ENCODE results near the gene YIF1A. TPM values are rescaled to one million over a fixed set of nuclear protein-coding genes. Genes with fewer than 3 reads are reported as not detected.

Gene YIF1A, protein sequence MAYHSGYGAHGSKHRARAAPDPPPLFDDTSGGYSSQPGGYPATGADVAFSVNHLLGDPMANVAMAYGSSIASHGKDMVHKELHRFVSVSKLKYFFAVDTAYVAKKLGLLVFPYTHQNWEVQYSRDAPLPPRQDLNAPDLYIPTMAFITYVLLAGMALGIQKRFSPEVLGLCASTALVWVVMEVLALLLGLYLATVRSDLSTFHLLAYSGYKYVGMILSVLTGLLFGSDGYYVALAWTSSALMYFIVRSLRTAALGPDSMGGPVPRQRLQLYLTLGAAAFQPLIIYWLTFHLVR
- 10 to 100 TPM; 51.4 to 68.7 (median 57.8) TPM for polyA plus RNA-seq (ENCODE audit: insufficient read length in 4 of 4)

DNA sequence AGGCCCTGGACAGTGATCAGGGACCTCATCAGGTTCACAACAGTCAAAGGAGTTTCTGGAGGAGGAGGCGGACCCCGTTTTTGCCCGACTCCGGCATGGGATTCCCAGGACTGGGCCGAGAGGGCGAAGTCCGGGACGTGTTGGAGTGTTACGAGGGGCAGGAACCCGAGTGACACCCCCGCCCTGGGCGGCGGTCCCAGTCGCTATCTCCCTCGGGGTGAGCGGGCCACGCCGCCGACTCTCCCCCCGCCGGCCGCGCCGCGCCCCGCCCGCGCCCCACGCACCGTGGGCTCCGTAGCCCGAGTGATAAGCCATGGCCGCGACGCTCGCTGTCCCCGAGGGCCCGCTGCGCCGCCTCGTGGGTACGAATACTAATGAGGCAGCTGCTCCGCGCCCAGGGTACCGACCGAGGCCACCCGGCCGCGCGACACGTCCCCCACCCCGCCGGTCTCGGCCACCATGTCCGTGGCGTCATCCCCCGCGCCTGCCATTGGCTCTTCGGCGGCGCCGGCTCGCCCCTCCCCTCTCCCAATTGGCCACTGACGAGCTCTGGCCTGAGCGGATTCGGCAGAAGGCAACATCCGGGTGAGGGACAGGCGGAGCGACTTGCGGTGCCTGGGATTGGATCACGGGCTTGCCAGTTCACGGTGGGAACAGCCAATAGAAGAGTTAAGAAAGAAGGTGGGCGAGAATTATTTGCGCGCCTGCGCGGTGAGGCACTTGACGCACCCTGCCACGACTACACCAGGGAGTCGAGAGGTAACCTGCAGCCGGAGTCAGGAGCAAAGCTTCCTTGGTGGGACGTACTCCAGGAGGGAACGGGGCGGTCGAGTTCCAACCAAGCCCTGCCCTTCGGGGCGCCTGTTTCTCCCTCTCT lies at the start of gene YIF1A:
Gene YIF1A (minus strand): TSS at position 473 of the 877 bp plus-strand sequence. CDS start 158 bp downstream, at position 315.
- DNase-seq (ENCODE audit: low read depth in 4 of 4, low spot score in 2 of 4) = peak; percentile 91 to 98 (median 95)

DNA sequence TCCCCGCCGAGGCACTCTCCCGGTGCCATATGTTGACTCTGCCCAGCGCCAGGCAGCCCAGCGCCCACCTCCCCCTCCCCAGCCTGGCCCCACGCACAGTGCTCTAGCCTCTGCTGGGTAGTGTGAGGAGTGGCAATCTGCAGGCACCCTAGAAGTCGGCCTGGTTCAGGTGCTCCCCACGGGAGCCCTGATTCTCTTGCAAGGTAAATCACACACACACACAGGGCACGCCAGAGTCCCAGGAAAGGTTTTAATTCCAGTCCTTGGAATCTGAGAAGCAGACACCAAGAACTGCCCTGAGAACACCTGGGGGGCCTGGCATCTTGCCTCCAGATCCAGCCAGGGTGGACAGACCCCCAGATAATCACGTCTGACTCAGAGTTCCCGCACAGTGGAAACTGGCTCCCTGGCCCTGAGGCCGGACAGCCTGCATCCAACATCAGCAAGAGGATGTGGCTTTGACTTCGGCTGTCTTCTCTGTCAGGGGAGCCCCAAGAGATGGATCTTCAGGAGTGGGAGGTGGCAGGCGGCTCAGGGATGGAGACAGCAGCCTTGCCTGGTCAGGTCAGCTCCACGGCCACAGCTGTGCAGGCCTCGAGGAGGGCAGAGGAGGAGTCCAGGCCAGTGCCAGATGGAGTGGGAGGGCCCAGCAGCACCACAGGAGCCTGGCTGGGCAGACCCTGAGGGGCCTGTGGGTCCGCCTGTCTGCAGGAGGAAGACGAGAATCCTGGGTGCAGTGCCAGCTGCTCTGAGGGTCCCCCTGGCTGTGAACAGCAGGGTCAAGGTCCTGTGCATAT lies 48.4 kb upstream of the YIF1A start:
- no peak for DNase-seq (ENCODE audit: low read depth in 4 of 4, low spot score in 2 of 4)

DNA sequence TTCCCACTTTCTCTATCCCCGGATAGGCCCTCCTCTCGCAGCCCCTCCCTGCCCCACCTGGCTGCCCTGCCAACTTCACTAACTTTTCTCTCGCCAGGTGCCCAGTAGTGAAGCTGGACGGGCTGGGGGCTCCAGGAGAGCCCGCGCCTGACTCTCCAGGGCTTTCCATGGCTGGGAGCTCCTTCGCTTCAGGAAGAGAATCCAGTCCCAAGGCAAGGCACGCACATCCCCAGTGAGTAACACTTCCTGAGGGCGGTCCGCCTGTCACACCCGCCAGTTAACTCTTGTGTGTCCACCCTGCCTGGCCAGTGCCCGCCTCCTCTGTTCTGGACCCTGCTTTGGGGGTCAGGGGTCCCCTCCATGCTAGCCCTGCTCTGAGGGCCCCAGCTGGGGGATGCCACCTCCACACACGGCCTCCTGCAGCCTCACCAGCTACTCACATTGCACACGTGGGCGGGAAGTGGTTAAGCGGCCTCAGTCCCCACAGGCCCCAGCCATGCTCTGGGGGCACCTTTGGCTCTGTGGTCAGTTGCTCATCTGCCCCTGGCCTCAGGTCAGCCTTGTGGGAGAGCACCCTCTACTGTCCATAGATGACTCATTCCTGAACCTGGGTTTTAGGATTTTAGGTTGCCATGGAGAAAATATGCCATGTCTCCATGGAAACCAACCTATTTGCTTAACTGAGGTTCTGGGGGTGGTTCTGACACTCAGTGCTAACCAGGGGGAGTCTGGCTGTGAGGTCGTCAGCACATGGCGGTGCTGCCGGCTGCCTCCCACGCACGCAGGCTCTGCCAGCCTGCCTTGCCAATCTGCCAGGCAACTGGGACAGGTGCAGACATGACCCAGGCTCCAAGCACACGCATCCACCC lies 47.5 kb upstream of the YIF1A start, which contains the start of gene RIN1:
Gene RIN1 (minus strand): TSS at position 201 of the 869 bp plus-strand sequence. CDS start 32 bp downstream, at position 169.
- DNase-seq (ENCODE audit: low read depth in 4 of 4, low spot score in 2 of 4) = no peak

DNA sequence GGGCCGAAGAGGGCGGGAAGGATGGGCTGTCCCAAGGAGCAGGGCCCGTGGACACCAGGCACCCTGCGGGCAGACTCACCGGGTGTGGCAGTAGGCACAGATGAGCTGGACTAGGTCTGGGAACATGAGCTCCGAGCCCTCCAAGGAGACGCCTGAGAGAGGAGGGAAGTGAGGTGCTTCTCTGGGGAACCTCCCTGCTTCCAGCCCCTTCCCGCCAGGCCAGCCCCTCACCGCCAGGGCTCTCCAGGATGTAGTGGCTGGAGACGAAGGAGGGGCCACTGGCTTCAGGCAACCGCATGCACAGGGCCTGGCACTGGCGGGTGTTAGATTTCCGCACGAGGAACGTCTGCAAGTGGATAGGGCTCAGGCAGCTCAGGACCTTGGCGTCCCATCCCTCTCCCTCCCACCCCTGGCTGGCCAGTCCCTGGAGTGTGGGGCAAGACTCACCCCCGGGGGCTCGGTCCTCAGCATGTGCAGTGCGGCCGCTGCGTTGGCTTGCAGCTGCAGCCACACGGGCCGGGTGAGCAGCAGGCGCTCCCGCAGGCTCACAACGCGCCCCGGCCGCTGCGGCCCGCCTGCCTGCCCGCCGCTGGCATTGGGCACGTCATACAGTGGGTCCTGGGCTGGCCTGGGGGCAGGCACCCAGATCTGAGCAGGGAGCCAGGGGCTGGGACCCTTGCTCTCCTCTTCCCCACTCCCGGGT lies 46.7 kb upstream of the YIF1A start:
- no peak for DNase-seq (ENCODE audit: low read depth in 4 of 4, low spot score in 2 of 4)

DNA sequence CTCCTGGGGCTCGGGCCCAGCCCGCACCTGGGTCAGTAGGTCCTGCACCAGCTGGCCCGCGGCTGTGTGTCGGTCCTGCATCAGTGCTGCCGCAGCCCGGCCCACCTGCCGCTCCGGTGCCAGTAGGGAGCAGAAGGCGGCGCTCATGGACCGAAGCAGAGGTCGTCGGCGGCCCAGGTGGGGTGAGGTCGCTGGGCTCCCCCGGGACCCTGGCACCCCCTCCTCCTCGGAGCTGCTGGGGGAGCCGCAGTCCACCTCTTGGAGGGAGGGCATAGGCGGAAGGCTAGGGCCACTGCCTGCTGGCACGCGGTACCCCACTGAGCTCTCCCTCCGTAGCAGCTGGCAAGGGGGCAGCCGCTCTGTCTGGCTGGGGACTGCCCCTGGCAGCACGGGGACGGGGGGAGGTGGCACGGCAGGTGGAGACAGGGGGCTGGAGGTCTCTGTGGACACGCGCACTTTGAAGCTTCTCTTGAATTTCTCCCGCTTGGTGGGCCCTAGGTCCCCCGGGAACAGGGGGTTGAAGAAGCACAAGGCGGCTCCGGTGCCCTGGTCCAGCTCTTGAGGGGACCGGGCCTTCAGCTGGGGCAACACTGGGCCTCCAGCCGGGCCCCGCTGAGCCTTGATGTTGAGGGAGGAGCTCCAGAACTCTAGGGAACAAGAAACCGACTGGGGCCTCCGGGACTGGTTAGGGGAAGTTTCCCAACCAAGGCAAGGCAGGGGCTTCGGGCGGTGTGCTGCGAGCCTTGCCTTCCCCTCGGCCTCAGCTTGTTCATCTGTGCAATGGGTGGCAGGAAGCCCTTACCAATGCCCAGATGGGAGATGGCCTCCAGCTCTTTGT lies 45.9 kb upstream of the YIF1A start:
- no peak for DNase-seq (ENCODE audit: low read depth in 4 of 4, low spot score in 2 of 4)

DNA sequence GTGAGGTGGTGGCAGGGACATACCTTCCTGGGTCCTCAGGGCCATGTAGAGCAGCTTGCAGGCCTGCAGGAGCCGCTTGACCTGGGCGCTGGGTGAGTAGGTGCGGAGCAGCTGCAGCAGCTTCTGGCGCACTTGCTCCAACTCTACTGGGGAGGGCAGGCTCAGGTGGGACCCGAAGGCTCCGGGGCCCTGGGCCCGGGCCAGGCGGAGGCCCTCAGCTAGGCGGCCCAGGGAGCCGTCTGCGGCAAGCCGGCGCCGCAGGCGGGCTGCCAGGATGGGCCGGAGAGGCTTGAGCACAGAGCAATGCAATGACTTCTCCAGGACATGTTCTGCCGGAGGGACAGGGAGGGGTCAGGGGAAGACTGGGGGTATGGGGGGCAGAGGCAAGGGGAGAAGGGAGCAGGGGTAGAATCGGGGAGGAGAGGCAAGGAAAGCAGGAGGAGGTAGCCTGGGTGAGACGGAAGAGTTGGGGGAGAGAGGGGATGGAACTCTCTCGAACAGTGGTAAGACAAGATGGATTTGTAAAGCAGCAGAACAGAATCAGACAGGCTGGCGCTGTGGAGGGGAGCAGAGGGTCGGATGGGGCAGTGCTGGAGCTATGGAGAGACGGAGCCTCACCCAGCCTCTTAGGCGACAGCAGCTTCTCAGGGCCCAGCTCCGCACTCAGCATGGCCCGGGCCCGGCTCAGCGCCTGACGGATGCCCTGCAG lies 45.1 kb upstream of the YIF1A start:
- DNase-seq (ENCODE audit: low read depth in 4 of 4, low spot score in 2 of 4) = no peak

DNA sequence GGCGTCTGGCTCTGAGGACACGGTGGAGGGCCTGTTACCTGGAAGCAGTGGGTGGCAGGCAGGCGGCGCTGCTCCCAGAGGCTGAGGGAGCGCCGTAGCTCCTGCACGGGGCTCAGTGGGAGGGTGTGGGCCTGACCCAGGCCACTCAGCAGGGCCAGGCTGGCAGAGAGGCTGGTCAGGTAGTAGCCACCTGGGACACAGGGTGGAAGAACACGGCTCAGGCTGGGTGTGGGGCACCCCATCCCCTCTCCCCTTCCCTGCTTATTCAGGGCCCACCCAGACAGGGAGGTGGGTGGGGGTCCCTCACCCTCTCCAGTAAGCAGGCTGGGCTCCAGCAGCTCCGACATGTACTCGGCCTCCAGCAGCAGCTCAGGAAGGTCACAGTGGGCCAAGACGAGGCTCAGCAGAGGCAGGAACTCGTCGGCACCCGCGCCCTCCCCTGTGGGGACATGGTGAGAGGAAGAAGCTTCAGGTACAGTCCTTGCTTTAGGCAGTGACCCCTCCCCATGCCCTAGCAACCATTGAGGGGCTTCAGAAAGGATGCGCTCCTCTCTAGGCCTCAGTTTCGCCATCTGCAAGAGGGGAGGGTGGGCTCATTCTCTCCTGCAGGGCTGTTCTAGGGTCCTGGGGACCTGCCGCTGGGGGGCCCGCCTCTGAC lies 44.4 kb upstream of the YIF1A start:
- DNase-seq (ENCODE audit: low read depth in 4 of 4, low spot score in 2 of 4) = no peak

DNA sequence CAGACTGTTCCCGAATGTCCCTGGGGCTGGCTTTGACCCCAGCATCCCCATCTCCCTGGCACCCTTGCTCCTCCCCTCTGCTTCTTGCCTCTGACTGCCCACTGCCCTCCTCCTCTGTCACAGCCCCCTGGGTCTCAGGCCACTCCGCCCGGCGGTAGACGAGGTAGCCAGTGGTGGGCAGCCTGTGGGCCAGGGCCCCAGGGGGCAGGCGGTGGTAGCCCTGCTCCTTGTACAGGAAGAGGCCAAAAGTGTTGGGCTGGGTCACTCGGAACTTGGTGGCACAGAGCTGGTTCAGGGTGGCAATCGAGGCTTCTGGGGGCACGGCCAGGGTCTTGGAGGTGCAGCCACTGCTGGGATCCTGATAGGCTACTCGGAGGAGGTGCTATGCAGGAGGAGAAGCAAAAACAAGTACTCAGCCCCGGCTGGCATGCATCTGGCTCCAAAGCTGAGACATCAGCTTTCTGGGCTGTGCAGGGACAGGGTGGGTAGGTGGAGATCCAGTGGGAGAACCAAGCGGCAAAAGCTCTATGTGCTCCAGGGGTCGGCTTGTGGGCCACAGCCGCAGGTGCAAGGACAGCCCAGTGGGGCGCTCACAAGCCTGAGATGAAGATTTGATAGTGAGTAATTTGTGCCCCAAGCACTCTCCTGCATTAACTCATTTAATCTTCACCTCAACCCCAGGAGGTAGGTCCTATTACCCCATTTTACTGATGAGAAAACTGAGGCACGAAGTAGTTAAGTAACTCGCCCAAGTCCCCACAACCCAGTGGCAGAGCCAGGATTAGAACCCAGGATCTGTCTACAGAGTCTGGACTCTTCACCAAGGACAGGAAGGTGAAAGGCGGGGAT lies 43.7 kb upstream of the YIF1A start:
- no peak for DNase-seq (ENCODE audit: low read depth in 4 of 4, low spot score in 2 of 4)

DNA sequence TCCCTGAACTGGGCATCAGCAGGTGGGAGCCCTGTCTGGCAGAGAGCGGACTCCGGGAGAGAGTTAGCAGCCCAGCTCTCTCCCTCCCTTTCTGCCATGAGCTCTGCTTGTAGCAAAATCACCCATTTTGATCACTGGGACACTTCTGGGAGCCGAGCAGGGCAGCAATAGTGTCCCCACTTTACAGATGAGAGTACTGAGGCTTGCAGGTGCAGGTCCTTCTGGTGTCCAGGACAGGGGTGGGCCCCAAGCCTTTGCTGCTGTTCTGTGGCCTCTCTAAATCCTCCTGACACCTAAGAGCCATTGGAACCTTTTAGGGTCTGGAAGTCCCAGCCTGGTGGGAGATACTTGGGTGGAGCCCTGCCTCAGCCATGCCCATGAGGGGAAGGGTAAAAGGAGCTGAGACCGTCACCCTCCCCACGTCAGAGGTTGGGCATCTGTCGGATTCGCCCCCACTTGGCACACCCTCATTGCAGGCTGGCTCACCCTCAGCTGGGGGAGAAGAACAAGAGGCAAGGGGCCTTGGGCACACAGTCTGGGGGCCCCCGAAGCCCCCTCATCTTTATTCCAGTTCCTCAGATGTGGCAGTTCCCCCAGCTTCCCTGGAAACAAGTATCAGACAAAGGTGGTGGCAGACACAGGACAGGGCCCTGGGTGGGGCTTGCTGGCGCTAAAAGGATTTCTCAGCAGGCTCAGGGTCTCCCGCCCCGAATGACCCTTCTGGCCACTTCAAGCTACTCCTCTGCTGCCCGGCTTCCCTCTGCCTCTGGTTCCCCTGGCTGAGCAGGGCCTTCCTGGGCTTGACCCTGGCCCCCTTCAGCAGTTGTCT lies 42.8 kb upstream of the YIF1A start:
- no peak for DNase-seq (ENCODE audit: low read depth in 4 of 4, low spot score in 2 of 4)

DNA sequence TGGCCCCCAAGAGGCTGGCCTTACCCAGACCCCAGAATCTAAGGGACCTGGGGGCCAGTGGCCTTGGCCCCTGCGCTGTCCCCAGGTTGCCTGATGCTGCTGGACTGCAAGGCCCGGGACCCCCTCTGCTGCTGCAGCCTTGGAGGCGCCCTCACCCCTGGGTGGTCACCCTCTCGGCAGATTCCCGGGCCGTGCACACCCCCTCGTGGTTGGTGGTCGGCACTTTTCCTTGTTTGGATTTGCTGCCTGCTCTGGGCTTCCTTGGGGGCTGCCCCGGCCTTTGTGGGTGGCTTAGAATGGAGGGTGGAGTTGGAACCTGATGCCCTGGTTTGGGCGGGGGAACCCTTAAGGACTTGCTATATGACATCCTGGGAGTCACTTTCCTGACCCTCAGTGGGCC lies 42.0 kb upstream of the YIF1A start:
- no peak for DNase-seq (ENCODE audit: low read depth in 4 of 4, low spot score in 2 of 4)

DNA sequence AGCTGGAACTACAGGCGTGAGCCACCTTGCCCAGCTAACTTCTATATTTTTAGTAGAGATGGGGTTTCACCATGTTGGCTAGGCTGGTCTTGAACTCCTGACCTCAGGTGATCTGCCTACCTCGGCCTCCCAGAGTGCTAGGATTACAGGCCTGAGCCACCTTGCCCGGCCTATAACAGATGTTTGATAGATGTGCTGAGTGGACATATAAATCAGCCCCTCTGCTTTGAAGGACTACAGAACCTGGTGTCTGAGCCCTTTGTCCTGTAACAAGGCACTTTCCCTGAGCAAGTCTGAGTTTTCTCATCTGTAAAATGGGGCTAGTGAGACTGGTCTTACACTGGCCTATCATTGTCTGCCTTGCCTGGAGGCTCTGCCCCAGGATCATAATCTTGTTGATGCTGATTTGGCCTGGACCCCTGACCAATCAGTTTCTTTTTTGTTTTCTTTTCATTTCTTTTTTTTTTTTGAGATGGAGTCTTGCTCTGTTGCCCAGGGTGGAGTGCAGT lies 40.3 kb upstream of the YIF1A start:
- DNase-seq (ENCODE audit: low read depth in 4 of 4, low spot score in 2 of 4) = no peak

DNA sequence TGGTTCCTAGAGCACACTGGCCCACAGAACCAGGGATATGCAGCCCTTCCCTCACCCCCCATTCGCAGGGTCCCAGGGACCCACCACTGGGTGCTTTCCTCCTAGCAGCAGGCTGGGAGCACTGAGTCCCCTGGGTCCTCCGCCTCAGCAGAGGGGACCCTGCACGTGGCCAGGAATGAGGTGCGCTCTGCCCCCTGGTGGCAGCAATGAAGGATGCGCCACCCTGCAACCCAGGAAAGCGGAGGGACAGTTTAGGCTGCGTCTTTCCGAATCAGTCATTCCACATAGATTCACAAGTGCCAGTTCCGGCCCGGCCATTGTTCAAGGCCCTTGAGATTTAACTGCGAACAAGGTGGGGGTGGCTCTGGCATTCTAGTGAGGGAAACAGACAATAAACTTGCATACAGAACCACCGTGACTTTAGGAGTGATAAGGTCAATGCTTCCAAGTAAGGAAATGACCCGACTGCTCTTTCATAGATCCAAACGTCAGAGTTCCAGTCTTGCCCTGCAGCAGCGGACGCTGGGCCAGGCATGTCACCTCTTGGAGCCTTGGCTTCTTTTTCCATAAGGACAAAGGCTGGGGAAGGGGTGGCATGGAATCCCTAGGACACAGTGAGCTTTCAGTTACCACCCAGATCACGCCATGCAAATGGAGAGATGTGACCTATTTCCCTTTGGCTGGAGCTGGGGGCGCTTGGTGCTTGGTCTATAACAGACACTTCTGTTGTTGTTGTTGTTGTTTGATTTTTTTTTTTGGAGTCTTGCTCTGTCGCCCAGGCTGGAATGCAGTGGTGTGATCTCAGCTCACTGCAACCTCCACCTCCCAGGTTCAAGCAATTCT lies 39.6 kb upstream of the YIF1A start:
- peak in 1 of 4 donors; percentile 66 for DNase-seq (ENCODE audit: low read depth in 4 of 4, low spot score in 2 of 4)

DNA sequence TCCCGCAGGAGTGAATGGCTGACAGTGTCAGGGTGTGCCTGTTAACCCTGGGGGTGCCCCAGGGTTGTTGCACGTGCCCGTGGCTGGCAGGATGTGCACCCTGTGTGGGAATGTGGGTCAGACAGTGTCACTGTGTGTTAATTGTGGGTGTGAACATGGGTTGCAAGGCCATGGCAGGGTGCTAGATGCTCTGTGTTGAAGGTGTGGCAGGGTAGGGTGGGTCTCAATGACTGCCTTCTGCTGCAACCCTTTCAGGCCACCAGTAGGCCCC lies 39.0 kb upstream of the YIF1A start:
- DNase-seq (ENCODE audit: low read depth in 4 of 4, low spot score in 2 of 4) = no peak

DNA sequence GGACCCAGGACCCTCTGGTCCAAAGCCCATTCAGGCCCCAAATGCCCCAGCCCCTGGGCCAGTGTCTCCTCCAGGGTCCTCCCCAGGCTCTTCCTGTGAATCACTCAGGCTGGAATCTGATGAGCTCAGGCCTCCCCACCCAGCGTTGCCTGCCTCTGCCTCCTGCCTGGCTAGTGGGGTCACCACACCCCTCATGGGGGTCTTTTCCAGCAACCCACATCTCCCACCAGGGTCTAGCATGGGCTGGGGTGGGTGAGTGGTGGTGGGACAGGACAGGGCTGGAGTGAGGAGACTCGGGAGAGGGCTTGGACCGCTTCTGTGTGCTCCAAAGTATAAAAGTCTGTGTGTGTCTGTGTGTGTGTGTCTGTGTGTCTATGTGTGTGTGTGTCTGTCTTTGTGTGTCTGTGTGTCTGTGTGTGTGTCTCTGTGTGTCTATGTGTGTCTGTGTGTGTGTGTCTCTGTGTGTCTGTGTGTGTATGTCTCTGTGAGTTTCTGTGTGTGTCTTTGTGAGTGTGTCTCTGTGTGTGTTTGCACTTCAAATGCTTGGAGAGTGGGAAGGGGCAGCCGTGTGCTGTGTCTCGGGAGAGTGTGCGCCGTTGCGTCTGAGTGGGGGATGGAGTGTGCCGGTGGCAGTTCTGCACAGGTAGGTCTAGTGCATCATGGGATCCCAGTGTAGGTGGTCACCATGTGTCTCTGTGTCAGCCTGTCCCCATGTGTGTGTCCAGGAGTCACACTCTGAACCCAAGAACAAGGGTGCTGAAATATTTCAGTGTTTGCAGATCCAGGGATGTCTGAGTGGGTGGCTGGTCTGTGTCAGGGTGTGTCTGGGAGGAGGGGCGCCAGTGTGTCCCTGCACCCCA lies 38.5 kb upstream of the YIF1A start:
- no peak for DNase-seq (ENCODE audit: low read depth in 4 of 4, low spot score in 2 of 4)

All from left renal cortex interstitium (tissue), 4 donors.